Gastroesophageal sphincter (tissue), 3 donors: Measurements from ENCODE around the gene SDK1.

ENCODE experiments used
- POLR2A ChIP-seq, 2 donors: fragments of 450-650 bp; IDR thresholded peaks; one replicate each; pipeline ENCODE4 v1.6.1; 2017; ENCODE audit warnings: antibody characterized with exemption in 2 of 2, mild to moderate bottlenecking in 2 of 2, moderate library complexity in 1 of 2
- POLR2AphosphoS5 ChIP-seq: sonication (generic); formaldehyde crosslinking; IDR thresholded peaks from one replicate; pipeline ENCODE4 v1.6.1; 2017; ENCODE audit warnings: antibody characterized with exemption
- TF ChIP-seq, protein P1 (sequence below), 4 experiments: fragments of 200-600 bp in 2 of 4; fragments of 450-650 bp in 2 of 4; sonication (generic) in 1 of 4; IDR thresholded peaks; one replicate each; pipeline ENCODE4 v1.5.1; 2017 to 2019; ENCODE audit warnings: antibody characterized with exemption in 4 of 4, mild to moderate bottlenecking in 2 of 4, moderate library complexity in 2 of 4

DNA sequence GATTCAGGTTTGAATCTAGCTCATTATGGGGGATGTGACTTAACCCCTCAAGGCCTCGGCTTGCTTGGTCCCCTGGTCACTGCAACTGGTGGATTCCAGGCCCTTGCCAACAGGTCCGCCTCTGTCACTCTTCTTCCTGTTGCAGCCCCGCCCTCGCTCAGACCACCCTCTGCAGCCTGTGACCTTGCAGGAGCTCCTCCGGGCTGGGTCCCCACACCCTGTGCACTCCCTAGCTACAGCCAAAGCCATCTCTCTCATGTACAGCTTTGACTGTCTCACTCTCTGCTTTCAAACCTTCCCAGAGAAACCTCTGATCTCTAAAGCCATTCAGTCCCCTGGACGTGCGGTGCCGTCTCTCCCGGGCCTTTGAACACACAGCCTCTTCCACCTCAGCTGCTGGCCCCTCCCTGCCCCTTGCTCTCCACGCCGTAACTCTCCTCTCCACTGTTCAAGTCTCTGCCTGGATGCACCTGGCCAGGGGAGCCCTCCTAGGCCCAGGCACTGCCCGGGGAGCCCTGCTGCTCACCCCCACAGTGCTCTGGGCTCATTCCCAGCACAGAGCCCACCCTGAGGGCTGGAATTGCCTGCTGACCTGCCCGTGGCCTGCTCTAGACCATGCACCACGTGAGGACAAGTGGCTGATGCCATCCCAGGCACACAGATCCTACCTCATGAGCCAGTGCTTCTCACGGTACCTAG, 895.2 kb downstream of the SDK1 start:
- TF ChIP-seq, protein P1, sequence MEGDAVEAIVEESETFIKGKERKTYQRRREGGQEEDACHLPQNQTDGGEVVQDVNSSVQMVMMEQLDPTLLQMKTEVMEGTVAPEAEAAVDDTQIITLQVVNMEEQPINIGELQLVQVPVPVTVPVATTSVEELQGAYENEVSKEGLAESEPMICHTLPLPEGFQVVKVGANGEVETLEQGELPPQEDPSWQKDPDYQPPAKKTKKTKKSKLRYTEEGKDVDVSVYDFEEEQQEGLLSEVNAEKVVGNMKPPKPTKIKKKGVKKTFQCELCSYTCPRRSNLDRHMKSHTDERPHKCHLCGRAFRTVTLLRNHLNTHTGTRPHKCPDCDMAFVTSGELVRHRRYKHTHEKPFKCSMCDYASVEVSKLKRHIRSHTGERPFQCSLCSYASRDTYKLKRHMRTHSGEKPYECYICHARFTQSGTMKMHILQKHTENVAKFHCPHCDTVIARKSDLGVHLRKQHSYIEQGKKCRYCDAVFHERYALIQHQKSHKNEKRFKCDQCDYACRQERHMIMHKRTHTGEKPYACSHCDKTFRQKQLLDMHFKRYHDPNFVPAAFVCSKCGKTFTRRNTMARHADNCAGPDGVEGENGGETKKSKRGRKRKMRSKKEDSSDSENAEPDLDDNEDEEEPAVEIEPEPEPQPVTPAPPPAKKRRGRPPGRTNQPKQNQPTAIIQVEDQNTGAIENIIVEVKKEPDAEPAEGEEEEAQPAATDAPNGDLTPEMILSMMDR (IDR thresholded peaks at IDR 0.05), result no peak
- TF ChIP-seq POLR2AphosphoS5, result no peak
- no peak for TF ChIP-seq POLR2A (IDR thresholded peaks at IDR 0.05)
